HEK293T (cell line): ENCODE results near the gene RASA3.

Experiments used
- CTCF ChIA-PET: fragments of 350-600 bp; formaldehyde crosslinking; extraction: SDS; loops from one replicate; lab custom pipeline; 2021; ENCODE audit warnings: antibody characterized with exemption, inconsistent platforms; lab: Yijun Ruan, JAX
- POLR2A ChIA-PET: fragments of 350-600 bp; formaldehyde crosslinking; extraction: SDS; loops from one replicate; lab custom pipeline; 2020; ENCODE audit warnings: antibody characterized with exemption, inconsistent platforms; lab: Yijun Ruan, JAX
- DNase-seq: peaks from one replicate; pipeline ENCODE4 v3.0.0; 2012; ENCODE audit warnings: mixed read lengths; ENCODE audit errors: extremely low spot score
- ARNT ChIP-seq: fragments of 450-650 bp; IDR thresholded peaks from 2 replicates; pipeline ENCODE4 v1.6.1; 2017; ENCODE audit warnings: mild to moderate bottlenecking
- BHLHE40 ChIP-seq: fragments of 450-650 bp; IDR thresholded peaks from 2 replicates; pipeline ENCODE4 v1.6.1; 2016; ENCODE audit warnings: mild to moderate bottlenecking, moderate library complexity, borderline replicate concordance
- CTBP1 ChIP-seq: fragments of 450-650 bp; IDR thresholded peaks from 2 replicates; pipeline ENCODE4 v1.6.1; 2016; ENCODE audit warnings: borderline replicate concordance
- ELF4 ChIP-seq: fragments of 450-650 bp; IDR thresholded peaks from 2 replicates; pipeline ENCODE4 v1.6.1; 2017; ENCODE audit warnings: antibody characterized with exemption
- FOXA1 ChIP-seq: fragments of 450-650 bp; IDR thresholded peaks from 2 replicates; pipeline ENCODE4 v1.6.1; 2016; ENCODE audit warnings: mild to moderate bottlenecking
- FOXK2 ChIP-seq: fragments of 450-650 bp; IDR thresholded peaks from 2 replicates; pipeline ENCODE4 v1.6.1; 2016; ENCODE audit warnings: mild to moderate bottlenecking
- FOXM1 ChIP-seq: fragments of 450-650 bp; IDR thresholded peaks from 2 replicates; pipeline ENCODE4 v1.6.1; 2017; ENCODE audit warnings: mild to moderate bottlenecking, borderline replicate concordance
- HDGF ChIP-seq: fragments of 450-650 bp; IDR thresholded peaks from 2 replicates; pipeline ENCODE4 v1.6.1; 2017; ENCODE audit warnings: antibody characterized with exemption, borderline replicate concordance
- L3MBTL2 ChIP-seq: fragments of 450-650 bp; conservative IDR thresholded peaks from 2 replicates; pipeline ENCODE4 v1.6.1; 2016; ENCODE audit warnings: mild to moderate bottlenecking
- LEF1 ChIP-seq: fragments of 450-650 bp; IDR thresholded peaks from 2 replicates; pipeline ENCODE4 v1.6.1; 2017; ENCODE audit warnings: mild to moderate bottlenecking, borderline replicate concordance
- NFRKB ChIP-seq: fragments of 450-650 bp; IDR thresholded peaks from 2 replicates; pipeline ENCODE4 v1.6.1; 2016; ENCODE audit warnings: mild to moderate bottlenecking, moderate library complexity
- SP1 ChIP-seq: fragments of 450-650 bp; IDR thresholded peaks from 2 replicates; pipeline ENCODE4 v1.6.1; 2017
- SUZ12 ChIP-seq: fragments of 450-650 bp; IDR thresholded peaks from 2 replicates; pipeline ENCODE4 v1.6.1; 2016; ENCODE audit warnings: mild to moderate bottlenecking
- TARDBP ChIP-seq: fragments of 450-650 bp; IDR thresholded peaks from 2 replicates; pipeline ENCODE4 v1.6.1; 2016
- ZNF384 ChIP-seq: fragments of 450-650 bp; IDR thresholded peaks from 2 replicates; pipeline ENCODE4 v1.6.1; 2016
- TF ChIP-seq, protein P1 (sequence below): fragments of 450-650 bp; IDR thresholded peaks from 2 replicates; pipeline ENCODE4 v1.6.1; 2016

RASA3 gene

GRCh38 chr13:114124921-114125320 is 7.5 kb downstream of the RASA3 start:
- no peak for DNase-seq
- TF ChIP-seq NFRKB, result no peak
- no peak for TF ChIP-seq BHLHE40
- TF ChIP-seq HDGF, result no peak
- no peak for TF ChIP-seq TARDBP
- TF ChIP-seq L3MBTL2, result no peak
- TF ChIP-seq, protein P1, sequence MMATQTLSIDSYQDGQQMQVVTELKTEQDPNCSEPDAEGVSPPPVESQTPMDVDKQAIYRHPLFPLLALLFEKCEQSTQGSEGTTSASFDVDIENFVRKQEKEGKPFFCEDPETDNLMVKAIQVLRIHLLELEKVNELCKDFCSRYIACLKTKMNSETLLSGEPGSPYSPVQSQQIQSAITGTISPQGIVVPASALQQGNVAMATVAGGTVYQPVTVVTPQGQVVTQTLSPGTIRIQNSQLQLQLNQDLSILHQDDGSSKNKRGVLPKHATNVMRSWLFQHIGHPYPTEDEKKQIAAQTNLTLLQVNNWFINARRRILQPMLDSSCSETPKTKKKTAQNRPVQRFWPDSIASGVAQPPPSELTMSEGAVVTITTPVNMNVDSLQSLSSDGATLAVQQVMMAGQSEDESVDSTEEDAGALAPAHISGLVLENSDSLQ, result no peak
- TF ChIP-seq ELF4, result no peak
- CTCF ChIA-PET, result no interaction called here
- POLR2A ChIA-PET, result no interaction called here

DNA sequence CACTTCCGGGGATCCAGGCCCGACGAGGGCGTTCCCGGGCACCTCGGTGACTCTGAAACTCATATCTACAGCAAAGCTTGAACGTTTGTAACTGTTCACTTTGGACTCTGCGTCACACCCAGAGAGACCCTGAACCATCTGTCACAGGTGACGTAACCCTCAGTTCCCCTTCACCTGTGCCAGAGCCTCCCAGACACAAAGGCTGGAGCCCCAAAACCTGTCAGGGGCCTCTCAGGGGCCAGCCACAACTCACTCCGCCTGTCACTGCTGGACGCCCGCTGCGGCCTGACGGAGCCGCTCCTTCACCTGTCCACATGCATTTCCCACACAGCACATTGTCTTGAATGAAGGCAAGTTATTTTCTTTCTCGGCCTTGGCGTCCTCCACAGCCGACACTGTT is 8.0 kb downstream of the RASA3 start:
- DNase-seq, result no peak
- ChIA-PET POLR2A (no interaction called here), CTCF (no interaction called here)
- no peak for TF ChIP-seq ELF4
- TF ChIP-seq ARNT, result no peak
- no peak for TF ChIP-seq ZNF384
- no peak for TF ChIP-seq LEF1
- no peak for TF ChIP-seq BHLHE40
- no peak for TF ChIP-seq NFRKB
- no peak for TF ChIP-seq FOXM1

- TF ChIP-seq ARNT, result no peak
- no peak for TF ChIP-seq HDGF
- TF ChIP-seq ZNF384, result no peak
- TF ChIP-seq TARDBP, result no peak
- no peak for TF ChIP-seq FOXM1
- no peak for TF ChIP-seq BHLHE40
- no peak for TF ChIP-seq SUZ12
- TF ChIP-seq, protein P1, result no peak
- no peak for DNase-seq
- ChIA-PET POLR2A (no interaction called here), CTCF (no interaction called here)
Measured at GRCh38 chr13:114123876-114124275, 8.5 kb downstream of the RASA3 start.

- CTCF ChIA-PET, result no interaction called here
- no peak for DNase-seq
- TF ChIP-seq, protein P1, result no peak
- no peak for TF ChIP-seq FOXK2
- no peak for TF ChIP-seq ZNF384
- no peak for TF ChIP-seq SUZ12
- TF ChIP-seq SP1, result no peak
- no peak for TF ChIP-seq LEF1
- no peak for TF ChIP-seq FOXM1
- no peak for TF ChIP-seq ELF4
- TF ChIP-seq NFRKB, result no peak
- no peak for TF ChIP-seq CTBP1
- TF ChIP-seq HDGF, result no peak
- TF ChIP-seq L3MBTL2, result no peak
- no peak for TF ChIP-seq TARDBP
- no peak for TF ChIP-seq BHLHE40
- TF ChIP-seq ARNT, result no peak
- no peak for TF ChIP-seq FOXA1
- POLR2A ChIA-PET, result no interaction called here
Measured at GRCh38 chr13:114123448-114123847, 9.0 kb downstream of the RASA3 start.

GRCh38 chr13:114122591-114123211 is 9.7 kb downstream of the RASA3 start:
- no peak for DNase-seq
- no peak for TF ChIP-seq CTBP1
- no peak for TF ChIP-seq ELF4
- no peak for TF ChIP-seq SUZ12
- no peak for TF ChIP-seq NFRKB
- TF ChIP-seq TARDBP, result no peak
- TF ChIP-seq FOXK2, result no peak
- CTCF ChIA-PET, result no interaction called here
- POLR2A ChIA-PET, result no interaction called here

- no peak for DNase-seq
Measured at GRCh38 chr13:114122127-114122511, 10.3 kb downstream of the RASA3 start.

More at GRCh38 chr13:114122127-114122511, 10.3 kb downstream of the RASA3 start:
- ChIA-PET CTCF (no interaction called here), POLR2A (no interaction called here)
- TF ChIP-seq ARNT (no peak), FOXM1 (no peak), HDGF (no peak), TARDBP (no peak), SUZ12 (no peak)
